Measurements from ENCODE around the gene FAM20B.

FAM20B gene

GRCh38 chr1:179048339-179049124, 22.8 kb downstream of the FAM20B start:
- no peak for DNase-seq (ENCODE audit: low read depth in 2 of 2)

- DNase-seq (ENCODE audit: low read depth in 2 of 2) = no peak
Measured at GRCh38 chr1:179052776-179053175, 27.1 kb downstream of the FAM20B start.

- no peak for DNase-seq (ENCODE audit: low read depth in 2 of 2)
Measured at GRCh38 chr1:179053486-179053885, 27.8 kb downstream of the FAM20B start.

- no peak for DNase-seq (ENCODE audit: low read depth in 2 of 2)
Measured at GRCh38 chr1:179055937-179056336, 30.2 kb downstream of the FAM20B start.

- DNase-seq (ENCODE audit: low read depth in 2 of 2) = no peak
Measured at GRCh38 chr1:179058487-179059483, 33.1 kb downstream of the FAM20B start.

GRCh38 chr1:179061360-179062282, 35.9 kb downstream of the FAM20B start:
- no peak for DNase-seq (ENCODE audit: low read depth in 2 of 2)

GRCh38 chr1:179066471-179066870, 40.8 kb downstream of the FAM20B start:
- DNase-seq (ENCODE audit: low read depth in 2 of 2) = no peak

GRCh38 chr1:179077396-179077795, 51.7 kb downstream of the FAM20B start:
- no peak for DNase-seq (ENCODE audit: low read depth in 2 of 2)

- no peak for DNase-seq (ENCODE audit: low read depth in 2 of 2)
Measured at GRCh38 chr1:179079113-179079761, 53.5 kb downstream of the FAM20B start.

GRCh38 chr1:179080866-179081686, 55.4 kb downstream of the FAM20B start:
- no peak for DNase-seq (ENCODE audit: low read depth in 2 of 2)

- DNase-seq (ENCODE audit: low read depth in 2 of 2) = peak; percentile 49 to 57
Measured at GRCh38 chr1:179081687-179082332, 56.1 kb downstream of the FAM20B start, which contains the start of gene TOR3A. Gene TOR3A (plus strand): TSS chr1:179082070. CDS start chr1:179082129, 59 bp downstream.

- DNase-seq (ENCODE audit: low read depth in 2 of 2) = no peak
Measured at GRCh38 chr1:179082333-179082998, 56.8 kb downstream of the FAM20B start.

- DNase-seq (ENCODE audit: low read depth in 2 of 2) = no peak
Measured at GRCh38 chr1:179082999-179083335, 57.3 kb downstream of the FAM20B start.

- DNase-seq (ENCODE audit: low read depth in 2 of 2) = no peak
Measured at GRCh38 chr1:179083533-179083932, 57.8 kb downstream of the FAM20B start.

GRCh38 chr1:179087665-179088064, 62.0 kb downstream of the FAM20B start:
- no peak for DNase-seq (ENCODE audit: low read depth in 2 of 2)

- DNase-seq (ENCODE audit: low read depth in 2 of 2) = no peak
Measured at GRCh38 chr1:179089827-179090482, 64.3 kb downstream of the FAM20B start.

GRCh38 chr1:179090522-179090921, 64.8 kb downstream of the FAM20B start:
- DNase-seq (ENCODE audit: low read depth in 2 of 2) = no peak

- DNase-seq (ENCODE audit: low read depth in 2 of 2) = no peak
Measured at GRCh38 chr1:179090923-179091322, 65.2 kb downstream of the FAM20B start.
